GM18951 (cell line): ENCODE data around the gene NUDT8.

Source experiments
- POLR2A ChIP-seq: IDR thresholded peaks from 4 replicates; pipeline ENCODE4 v1.6.1; 2011; ENCODE audit warnings: mild to moderate bottlenecking; ENCODE audit not compliant: insufficient read length, insufficient read depth; ENCODE audit errors: extremely low read depth
- in situ Hi-C: fragments of 300-500 bp; cut with MboI; formaldehyde crosslinking; loops from one replicate; pipeline ENCODE4 v1.12.0; 2022; ENCODE audit warnings: low sequenced_read_pairs, mixed read lengths, inconsistent platforms; ENCODE audit not compliant: unreplicated experiment

The NUDT8 gene, protein sequence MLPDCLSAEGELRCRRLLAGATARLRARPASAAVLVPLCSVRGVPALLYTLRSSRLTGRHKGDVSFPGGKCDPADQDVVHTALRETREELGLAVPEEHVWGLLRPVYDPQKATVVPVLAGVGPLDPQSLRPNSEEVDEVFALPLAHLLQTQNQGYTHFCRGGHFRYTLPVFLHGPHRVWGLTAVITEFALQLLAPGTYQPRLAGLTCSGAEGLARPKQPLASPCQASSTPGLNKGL

DNA sequence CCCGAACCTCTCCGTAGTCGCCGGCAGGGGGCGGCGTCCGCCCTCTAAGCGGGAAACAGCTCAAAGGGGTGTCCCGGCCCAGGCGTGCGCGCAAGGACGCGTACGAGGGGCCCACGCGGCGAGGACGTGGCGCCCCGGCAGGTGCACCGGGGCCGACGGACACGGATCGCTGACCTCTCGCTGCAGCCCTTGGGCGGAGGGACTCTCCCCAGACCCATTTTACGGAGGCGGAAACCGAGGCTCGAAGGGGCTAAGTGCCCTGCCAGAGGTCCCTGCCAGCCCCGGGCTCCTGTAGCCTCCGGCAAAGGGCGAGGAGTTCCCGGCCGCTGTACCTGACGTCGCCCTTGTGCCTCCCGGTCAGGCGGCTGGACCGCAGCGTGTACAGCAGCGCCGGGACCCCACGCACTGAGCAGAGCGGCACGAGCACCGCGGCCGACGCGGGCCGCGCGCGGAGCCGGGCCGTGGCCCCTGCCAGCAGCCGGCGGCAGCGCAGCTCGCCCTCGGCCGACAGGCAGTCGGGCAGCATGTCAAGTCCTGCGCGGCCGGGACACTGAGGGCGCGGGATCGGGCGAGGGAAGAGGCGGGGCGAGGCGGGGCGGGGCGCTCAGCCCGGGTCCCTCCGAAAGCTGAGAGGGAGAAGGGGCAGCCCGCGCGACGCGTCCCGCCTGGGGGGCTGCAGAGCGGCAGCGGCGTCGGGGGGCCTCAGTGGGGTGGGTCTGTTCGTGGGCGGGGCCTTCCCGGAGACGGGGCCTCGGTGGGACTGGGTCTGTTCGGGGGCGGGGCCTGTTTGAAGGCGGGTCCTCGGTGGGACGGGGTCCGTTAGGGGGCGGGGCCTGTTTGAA, at the start of gene NUDT8:
Gene NUDT8 (minus strand): TSS at position 552 of the 842 bp plus-strand sequence. CDS start 26 bp downstream, at position 526.
- in situ Hi-C loops: no loop called here
- TF ChIP-seq POLR2A: peak; percentile 66

DNA sequence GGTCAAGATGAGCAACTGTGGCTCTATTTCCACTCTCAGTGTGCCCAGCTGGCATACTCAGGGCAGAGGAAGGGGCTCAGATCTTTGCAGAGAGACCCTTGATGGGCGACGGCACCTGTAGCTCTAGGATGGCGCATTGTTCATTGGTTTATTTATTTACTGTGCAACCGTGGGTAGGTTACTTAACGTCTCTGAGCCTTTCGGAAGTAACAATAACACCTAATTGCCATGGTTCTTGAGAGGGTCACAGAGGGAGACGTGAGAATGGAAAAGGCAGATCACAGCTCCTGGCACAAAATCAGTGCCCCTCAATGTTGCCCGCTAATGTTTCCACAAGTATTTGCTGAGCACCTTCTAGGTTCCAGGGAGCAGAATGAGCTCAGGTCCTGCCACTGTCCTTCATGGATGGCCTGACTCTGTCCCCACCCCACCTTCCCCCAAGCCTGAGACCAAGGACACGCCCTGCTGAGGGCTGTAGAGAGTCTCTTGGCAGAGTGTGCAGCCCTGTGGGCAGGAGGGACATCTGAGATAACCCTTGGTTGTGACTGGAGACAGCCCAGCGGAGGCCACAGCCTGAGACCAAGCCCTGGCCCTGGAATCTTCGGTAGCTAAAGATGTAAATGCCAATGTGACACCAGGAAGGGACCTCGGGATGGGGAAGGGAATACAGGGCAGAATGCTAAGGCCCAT, 45.5 kb upstream of the NUDT8 start:
- in situ Hi-C loops: no loop called here
- no peak for TF ChIP-seq POLR2A

DNA sequence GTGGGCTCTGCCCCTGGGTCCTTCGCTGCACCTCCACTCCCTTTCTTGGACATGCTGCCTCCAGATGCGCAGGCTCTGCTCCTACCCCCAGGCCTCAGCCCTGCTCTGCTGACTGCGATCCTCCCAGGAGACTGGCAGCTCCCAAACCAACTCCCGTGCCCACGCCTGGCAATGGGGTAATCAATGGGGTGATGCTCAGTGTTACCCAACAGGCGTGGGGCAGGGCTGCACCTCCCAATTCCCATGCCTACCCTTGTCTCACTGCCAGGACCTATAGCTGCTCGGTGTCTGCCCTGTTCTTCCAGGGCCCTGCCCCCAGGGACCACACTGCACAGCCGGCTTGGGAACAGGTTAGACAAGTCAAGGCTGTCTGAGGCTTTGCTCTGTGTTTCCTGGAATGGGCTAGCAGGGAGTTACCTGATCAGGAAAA, 44.7 kb upstream of the NUDT8 start, which contains the start of gene ALDH3B2:
Gene ALDH3B2 (minus strand): TSS at position 182 of the 430 bp plus-strand sequence. CDS start 7,688 bp downstream, outside the sequence.
- in situ Hi-C loops: no loop called here

DNA sequence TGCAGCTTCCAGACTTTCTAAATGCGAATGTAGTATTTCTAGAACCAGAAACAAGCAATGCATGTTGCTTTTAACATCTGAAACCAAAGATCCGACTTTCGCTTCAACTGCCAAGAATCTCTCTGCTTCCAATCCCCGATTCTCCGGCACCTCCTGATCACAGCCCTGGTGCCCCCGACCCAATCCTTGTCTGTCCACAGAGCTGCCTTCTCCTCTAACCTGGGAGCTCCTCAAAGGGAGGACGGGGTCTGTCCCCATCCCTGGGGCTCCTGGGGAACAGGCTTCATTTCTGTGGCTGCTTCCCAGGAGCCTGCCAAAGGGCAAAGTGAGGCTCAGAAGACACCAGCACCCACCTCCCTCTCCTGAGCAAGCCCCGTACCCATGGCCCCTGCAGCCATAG, 44.2 kb upstream of the NUDT8 start:
- in situ Hi-C loops: no loop called here
- no peak for TF ChIP-seq POLR2A

More for the DNA sequence above, 44.7 kb upstream of the NUDT8 start, which contains the start of gene ALDH3B2:
- no peak for TF ChIP-seq POLR2A

DNA sequence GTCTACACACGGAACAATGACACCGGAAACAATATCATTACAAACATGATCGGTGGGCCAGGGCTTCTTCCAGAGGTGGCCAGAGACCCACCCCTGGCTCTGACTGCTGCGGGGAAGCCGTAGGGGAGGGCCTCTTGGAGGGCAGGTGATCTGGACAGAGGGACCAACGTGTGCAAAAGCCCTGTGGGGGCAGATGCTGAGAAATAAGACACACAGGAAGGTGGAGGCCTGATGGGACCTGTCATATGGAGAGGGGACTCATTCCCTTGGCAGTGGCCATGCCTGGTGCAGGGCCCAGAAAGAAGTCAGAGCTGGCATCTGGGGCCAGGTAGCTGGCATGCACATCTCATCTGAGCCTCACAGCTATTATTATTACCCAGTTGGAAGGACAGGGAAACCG, 43.6 kb upstream of the NUDT8 start:
- in situ Hi-C loops: no loop called here

DNA sequence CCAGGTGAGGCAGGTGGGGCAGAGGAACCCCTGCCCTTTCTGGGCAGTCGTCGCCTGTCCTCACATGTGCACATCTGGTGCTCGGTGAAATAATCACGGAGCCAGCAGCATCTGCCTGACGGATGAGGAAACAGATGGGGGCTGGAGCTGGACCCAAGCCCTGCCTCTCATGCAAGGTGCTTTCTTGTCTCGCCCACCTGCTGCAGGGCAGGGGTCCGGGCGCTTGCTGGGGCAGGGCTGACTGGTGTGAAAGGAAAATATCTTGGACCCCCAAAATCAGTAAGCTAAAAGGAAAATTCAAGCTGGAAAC, 41.4 kb upstream of the NUDT8 start:
- no peak for TF ChIP-seq POLR2A
- in situ Hi-C loops: no loop called here

More for the DNA sequence above, 43.6 kb upstream of the NUDT8 start:
- no peak for TF ChIP-seq POLR2A

DNA sequence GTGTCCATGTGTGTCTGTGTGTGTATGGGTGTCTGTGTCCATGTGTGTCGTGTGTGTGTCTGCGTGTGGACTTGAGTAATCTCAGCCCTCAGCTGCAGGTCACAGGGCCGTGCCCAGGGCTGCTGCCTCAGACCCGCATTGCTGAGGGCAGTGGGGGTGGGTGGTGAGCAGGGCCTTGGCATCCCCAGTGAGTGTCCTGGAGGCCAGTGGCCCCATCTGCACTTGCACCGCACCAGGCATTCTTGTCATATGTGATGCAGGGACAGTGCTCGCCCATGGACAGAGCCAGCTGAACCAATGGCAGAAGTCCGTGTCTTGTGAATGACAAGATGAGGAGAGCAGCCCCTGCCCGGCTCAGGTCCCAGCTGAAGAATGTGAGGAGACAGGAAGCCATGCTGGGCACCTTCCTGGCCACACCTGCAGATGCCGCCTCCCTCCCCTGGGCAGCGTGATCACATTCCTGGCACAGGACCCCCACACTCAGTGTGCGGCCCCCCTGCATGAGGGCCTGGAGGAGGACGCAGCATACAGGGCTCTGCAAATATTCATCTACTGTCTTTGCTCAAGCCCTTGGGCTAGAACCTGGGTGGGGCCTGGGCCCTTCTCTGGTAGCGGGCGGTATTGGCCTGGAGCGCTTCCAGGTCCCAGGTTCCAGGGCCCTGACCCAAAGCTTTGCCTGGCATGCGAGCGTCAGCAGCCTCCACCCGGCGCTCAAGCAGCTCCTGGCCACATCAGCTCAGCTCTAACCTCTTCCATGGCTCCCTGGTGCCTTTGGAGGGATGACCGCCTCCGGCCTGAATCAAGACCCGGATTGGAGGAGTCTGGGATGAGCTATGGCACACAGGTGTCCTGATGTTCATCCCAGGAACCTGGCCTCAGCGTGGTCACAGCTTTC, 40.8 kb upstream of the NUDT8 start:
- in situ Hi-C loops: no loop called here
- no peak for TF ChIP-seq POLR2A

DNA sequence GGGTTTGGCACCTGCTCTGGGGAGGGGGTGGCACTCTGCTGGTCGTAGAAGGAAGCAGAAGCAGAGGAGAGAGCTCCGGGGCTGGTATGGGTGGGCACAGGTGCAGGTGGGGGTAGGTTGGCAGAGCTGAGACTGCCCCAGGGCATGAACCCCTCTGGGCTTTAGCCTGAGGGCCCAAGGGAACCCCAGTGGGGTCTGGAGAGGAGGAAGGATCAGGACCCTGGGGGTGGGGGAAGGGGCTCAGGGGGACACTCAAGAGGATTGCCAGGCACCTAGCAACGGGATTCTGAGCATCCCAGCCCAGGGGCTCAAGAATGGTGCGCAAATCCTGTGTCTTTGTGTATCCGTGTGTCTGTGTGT, 38.4 kb upstream of the NUDT8 start:
- TF ChIP-seq POLR2A: no peak
- in situ Hi-C loops: no loop called here

DNA sequence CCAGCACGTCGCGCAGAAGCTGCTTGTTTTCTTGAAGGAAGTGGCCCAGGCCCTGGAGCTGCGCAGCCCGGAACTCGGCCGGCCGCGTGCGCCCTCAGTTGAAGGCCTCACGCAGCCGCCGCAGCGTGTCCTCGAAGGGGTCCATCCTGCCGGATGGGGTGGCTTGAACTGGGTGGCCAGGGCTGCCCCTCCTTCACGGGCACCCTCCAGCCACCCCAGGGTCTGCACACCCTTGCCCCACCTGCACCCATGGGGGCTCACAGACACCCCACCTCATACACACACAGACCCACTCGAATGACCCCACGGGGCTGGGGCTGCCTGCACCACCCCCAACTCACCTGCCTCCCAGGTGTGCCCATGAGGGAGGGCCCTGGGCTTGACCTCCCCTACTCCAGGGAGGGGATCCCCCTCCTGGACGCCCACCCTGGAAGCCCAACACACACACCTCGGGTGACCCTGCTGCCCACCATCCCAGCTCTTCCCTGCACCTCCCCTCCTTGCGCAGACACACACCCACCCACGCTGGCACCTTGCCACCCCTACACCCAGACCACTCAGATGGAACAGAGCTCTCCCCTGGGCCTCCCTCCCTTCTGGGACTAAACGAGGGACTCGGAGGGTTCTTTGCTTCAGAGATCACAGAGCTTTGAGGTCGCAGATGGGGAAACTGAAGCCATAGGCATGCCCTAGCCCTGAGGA, 37.9 kb upstream of the NUDT8 start:
- in situ Hi-C loops: no loop called here
- no peak for TF ChIP-seq POLR2A

DNA sequence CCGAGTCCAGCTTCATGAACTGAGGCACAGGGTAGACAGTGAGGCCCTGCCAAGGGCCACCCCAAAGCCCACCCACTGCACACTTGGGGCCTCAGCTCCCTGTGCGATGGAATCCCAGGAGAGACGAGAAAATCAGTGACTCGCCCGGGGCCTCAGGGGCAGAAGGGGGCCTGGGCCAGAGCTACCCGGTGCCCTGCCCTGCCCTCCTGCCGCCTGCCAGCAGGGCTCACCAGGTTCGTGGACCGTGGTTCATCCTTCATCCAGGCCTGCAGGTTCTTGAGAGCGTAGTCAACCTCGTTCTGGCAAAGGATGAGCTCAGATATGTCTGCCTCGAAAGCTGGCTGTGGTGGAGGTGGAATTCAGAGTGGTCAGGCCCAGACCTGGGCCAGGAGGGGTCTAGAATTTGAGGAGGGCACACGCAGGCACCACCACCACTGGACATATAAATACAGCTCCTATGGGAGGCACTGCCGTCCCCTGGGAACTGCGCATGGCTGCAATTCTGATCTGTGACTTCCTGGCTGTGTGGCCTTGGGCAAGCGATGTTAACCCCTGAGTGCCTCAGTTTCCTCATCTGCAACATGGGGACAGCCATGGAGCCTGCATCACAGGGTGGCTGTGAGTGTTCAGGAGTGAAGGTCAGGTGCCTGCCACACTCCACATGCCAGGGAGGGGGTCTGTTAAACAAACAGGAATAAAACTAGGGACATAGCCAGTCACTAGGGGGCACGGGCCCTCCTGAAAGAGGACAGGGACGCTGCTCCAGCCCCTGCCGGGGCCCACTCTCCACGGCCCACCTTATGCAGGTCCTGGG, 37.1 kb upstream of the NUDT8 start:
- TF ChIP-seq POLR2A: no peak
- in situ Hi-C loops: no loop called here

DNA sequence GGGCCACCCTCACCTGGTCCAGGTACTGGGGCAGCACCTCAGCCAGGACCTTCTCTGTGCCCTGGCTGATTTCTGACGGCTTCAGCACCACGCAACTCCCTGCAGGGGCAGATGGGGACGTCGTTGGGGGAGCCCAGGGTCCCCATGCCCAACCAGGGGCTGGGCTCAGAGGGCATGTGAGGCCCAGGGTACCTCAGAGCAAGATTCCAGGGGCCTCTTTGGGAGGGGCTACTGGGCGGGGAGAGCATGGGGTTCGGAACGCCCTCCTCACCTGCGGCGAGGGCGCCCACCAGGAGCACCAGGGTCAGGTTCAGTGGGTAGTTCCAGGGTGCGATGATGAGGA, 36.5 kb upstream of the NUDT8 start:
- in situ Hi-C loops: no loop called here
- TF ChIP-seq POLR2A: no peak
